Fibroblast of lung (primary cell): Measurements from ENCODE around the gene JAZF1. TPM values are rescaled to one million over a fixed set of nuclear protein-coding genes. Genes with fewer than 3 reads are reported as not detected.

Source experiments
- DNase-seq, 2 donors: peaks; one replicate each; pipeline versions ENCODE4 v3.0.0 to v3.0.0-alpha.2; 2010; ENCODE audit warnings: low read depth in 2 of 2
- H2AFZ ChIP-seq: 2 replicates; pipeline ENCODE4 v1.5.1; 2012; ENCODE audit warnings: low read length, control low read depth, inconsistent platforms
- H3K27ac ChIP-seq: 2 replicates; pipeline ENCODE4 v1.5.1; 2011; ENCODE audit warnings: low read length, control low read depth; ENCODE audit not compliant: insufficient read depth
- H3K27me3 ChIP-seq: 2 replicates; pipeline ENCODE4 v1.5.1; 2011; ENCODE audit warnings: mild to moderate bottlenecking, low read length; ENCODE audit not compliant: control insufficient read depth, insufficient read depth
- H3K36me3 ChIP-seq: 2 replicates; pipeline ENCODE4 v1.5.1; 2011; ENCODE audit warnings: low read length; ENCODE audit not compliant: control insufficient read depth, insufficient read depth
- H3K4me1 ChIP-seq: 2 replicates; pipeline ENCODE4 v1.5.1; 2011; ENCODE audit warnings: low read length; ENCODE audit not compliant: control insufficient read depth, insufficient read depth; ENCODE audit errors: extremely low read depth
- H3K4me2 ChIP-seq: 2 replicates; pipeline ENCODE4 v1.5.1; 2011; ENCODE audit warnings: low read length, control low read depth; ENCODE audit not compliant: insufficient read depth; ENCODE audit errors: extremely low read depth
- H3K4me3 ChIP-seq, 4 experiments: fragments of 200-600 bp in 1 of 4; sonication (generic) in 1 of 4; replicated peaks in 1 of 4; 2 replicates each; pipeline ENCODE4 v1.5.1; 2011 to 2016; ENCODE audit warnings: low read length in 4 of 4, low read depth in 3 of 4, mild to moderate bottlenecking in 3 of 4, control low read depth in 2 of 4, inconsistent platforms in 1 of 4, mixed read lengths in 1 of 4; ENCODE audit not compliant: insufficient read depth in 1 of 4; ENCODE audit errors: control extremely low read depth in 1 of 4
- H3K79me2 ChIP-seq: 2 replicates; pipeline ENCODE4 v1.5.1; 2012; ENCODE audit warnings: mild to moderate bottlenecking, low read length, inconsistent platforms; ENCODE audit not compliant: control insufficient read depth, insufficient read depth
- H3K9ac ChIP-seq: 2 replicates; pipeline ENCODE4 v1.5.1; 2011; ENCODE audit warnings: mild to moderate bottlenecking, low read length, control low read depth; ENCODE audit not compliant: insufficient read depth
- H3K9me3 ChIP-seq: 2 replicates; pipeline ENCODE4 v1.5.1; 2012; ENCODE audit warnings: low read depth, low read length; ENCODE audit not compliant: control insufficient read depth, insufficient read depth
- H4K20me1 ChIP-seq: 2 replicates; pipeline ENCODE4 v1.5.1; 2011; ENCODE audit warnings: low read length; ENCODE audit not compliant: control insufficient read depth, insufficient read depth; ENCODE audit errors: extremely low read depth
- EZH2 ChIP-seq: IDR thresholded peaks from 2 replicates; pipeline ENCODE4 v1.5.1; 2012; ENCODE audit warnings: low read length, control low read depth, mild to moderate bottlenecking; ENCODE audit errors: missing control alignments
- polyA plus RNA-seq, 2 donors: library from polyadenylated mRNA; depleted of rRNA in 1 of 2; stranded (reverse) in 1 of 2; unstranded in 1 of 2; fragments of >200 nt; gene quantifications; 2 replicates each; pipeline ENCODE4 v1.2.1, GENCODE V29; 2011 to 2012; ENCODE audit warnings: missing spikeins in 1 of 2
- total RNA-seq: library from RNA; depleted of rRNA; stranded (reverse); fragments of >200 nt; gene quantifications from 2 replicates; pipeline ENCODE4 v1.2.1, GENCODE V29; 2014
- TF ChIP-seq, protein P1 (sequence below), 2 donors: IDR thresholded peaks in 1 of 2; conservative IDR thresholded peaks in 1 of 2; 1 replicate in 1 of 2; 2 replicates in 1 of 2; pipeline ENCODE4 v1.5.1; 2011 to 2012; ENCODE audit warnings: low read length in 2 of 2, control low read depth in 1 of 2, inconsistent platforms in 1 of 2, low read depth in 1 of 2, mild to moderate bottlenecking in 1 of 2

Gene JAZF1
- total and polyA plus RNA-seq, 2 donors (not counting 1 experiment from before 2014, with no cell fraction given) = 9.1 to 9.3 TPM

DNA sequence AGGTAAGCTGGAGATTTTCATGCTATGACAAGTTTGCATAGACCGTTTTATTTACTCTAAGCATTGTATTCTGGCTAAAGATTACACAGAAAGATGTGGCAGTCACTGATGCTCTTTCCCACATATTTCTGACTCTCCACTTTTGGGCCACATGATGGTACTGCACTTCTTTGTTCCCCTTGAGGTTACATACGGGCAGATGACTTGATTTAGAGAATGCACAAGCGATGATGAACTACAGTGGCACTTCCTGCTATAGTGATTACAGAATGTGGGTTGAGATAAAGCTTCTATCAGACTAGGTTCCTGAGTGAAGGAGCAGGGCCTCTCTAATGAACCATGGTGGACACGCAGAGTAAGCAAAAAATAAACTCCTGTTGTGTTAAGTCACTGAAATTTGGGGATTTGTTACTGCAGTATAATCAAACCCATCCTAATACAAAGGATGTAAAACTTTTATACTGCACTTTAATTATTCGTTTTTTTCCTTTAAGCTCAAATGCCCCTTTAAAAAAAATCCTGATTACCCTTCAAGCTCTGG is 262.8 kb downstream of the JAZF1 start:
- TF ChIP-seq, protein P1, sequence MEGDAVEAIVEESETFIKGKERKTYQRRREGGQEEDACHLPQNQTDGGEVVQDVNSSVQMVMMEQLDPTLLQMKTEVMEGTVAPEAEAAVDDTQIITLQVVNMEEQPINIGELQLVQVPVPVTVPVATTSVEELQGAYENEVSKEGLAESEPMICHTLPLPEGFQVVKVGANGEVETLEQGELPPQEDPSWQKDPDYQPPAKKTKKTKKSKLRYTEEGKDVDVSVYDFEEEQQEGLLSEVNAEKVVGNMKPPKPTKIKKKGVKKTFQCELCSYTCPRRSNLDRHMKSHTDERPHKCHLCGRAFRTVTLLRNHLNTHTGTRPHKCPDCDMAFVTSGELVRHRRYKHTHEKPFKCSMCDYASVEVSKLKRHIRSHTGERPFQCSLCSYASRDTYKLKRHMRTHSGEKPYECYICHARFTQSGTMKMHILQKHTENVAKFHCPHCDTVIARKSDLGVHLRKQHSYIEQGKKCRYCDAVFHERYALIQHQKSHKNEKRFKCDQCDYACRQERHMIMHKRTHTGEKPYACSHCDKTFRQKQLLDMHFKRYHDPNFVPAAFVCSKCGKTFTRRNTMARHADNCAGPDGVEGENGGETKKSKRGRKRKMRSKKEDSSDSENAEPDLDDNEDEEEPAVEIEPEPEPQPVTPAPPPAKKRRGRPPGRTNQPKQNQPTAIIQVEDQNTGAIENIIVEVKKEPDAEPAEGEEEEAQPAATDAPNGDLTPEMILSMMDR (conservative IDR thresholded peaks at IDR 0.05 in 1 of 2, IDR thresholded peaks at IDR 0.05 in 1 of 2; ENCODE audit: low read depth in 1 of 2, low read length in 2 of 2) = no peak
- no peak for TF ChIP-seq EZH2
- Histone ChIP-seq H3K4me2 (no peak overlapping the region), H4K20me1 (no peaks in the 10 kb centered on the region), H3K36me3 (no peaks in the 10 kb centered on the region), H3K27ac (no peak overlapping the region), H3K4me1 (peaks cover 2% of the 10 kb centered on the region), H3K9ac (no peak overlapping the region), H2AFZ (no peak overlapping the region), H3K4me3 (no peak overlapping the region), H3K27me3 (no peaks in the 10 kb centered on the region), H3K79me2 (no peaks in the 10 kb centered on the region), H3K9me3 (no peaks in the 10 kb centered on the region)
- peak in 1 of 2 donors; percentile 87 for DNase-seq

DNA sequence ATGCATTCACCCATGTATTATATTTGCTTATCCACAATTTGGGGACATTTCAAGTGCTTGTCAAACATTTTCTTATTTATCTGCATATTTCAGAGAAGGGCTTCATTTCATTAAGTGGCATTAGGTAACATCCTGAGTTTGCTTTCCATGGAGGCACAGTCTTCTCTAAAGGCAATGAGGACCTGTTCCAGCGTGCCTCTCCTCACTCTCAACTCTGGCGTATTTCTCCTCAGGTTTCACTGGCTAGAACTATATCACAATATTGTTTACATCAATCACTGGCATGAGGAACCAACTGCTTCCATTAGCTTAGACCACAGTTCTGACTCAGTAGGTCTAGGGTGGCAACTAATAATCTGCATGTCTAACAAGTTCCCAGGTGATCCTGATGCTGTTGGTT is 263.5 kb downstream of the JAZF1 start:
- Histone ChIP-seq H3K79me2 (no peaks in the 10 kb centered on the region), H3K9ac (no peak overlapping the region), H2AFZ (no peak overlapping the region), H3K36me3 (no peaks in the 10 kb centered on the region), H4K20me1 (no peaks in the 10 kb centered on the region), H3K4me3 (no peak overlapping the region), H3K4me1 (peaks cover 2% of the 10 kb centered on the region), H3K27me3 (no peaks in the 10 kb centered on the region), H3K4me2 (no peak overlapping the region), H3K9me3 (no peaks in the 10 kb centered on the region), H3K27ac (no peak overlapping the region)
- DNase-seq = no peak
- no peak for TF ChIP-seq EZH2
- TF ChIP-seq, protein P1 (conservative IDR thresholded peaks at IDR 0.05 in 1 of 2, IDR thresholded peaks at IDR 0.05 in 1 of 2; ENCODE audit: low read depth in 1 of 2, low read length in 2 of 2) = no peak

DNA sequence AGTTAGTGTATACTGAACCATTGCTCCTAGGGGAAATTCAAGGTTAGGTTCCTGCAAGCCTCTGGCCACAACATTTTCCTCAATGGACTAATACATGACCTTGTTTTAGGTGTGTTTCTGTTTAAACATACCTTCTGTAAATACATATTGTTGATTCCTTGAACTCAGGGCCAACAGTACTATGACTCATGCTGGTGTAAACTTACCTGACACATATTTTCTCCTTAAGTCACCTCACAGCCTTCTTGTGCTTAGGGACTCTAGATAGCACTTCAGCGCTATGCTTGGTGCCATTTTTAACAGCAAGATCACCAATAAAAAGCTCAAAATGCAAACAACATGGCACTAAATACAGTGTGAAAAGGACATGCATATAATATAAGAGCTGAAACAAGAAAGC is 264.2 kb downstream of the JAZF1 start:
- H3K36me3 ChIP-seq = no peaks in the 10 kb centered on the region
- no peak overlapping the region for H2AFZ ChIP-seq
- H3K9ac ChIP-seq = no peak overlapping the region
- peaks cover 2% of the 10 kb centered on the region for H3K4me1 ChIP-seq
- H3K4me3 ChIP-seq = no peak overlapping the region
- H3K79me2 ChIP-seq = no peaks in the 10 kb centered on the region
- no peaks in the 10 kb centered on the region for H4K20me1 ChIP-seq
- TF ChIP-seq, protein P1 (conservative IDR thresholded peaks at IDR 0.05 in 1 of 2, IDR thresholded peaks at IDR 0.05 in 1 of 2; ENCODE audit: low read depth in 1 of 2, low read length in 2 of 2) = no peak
- no peak for TF ChIP-seq EZH2
- H3K27ac ChIP-seq = no peak overlapping the region
- no peaks in the 10 kb centered on the region for H3K9me3 ChIP-seq
- DNase-seq = no peak
- no peaks in the 10 kb centered on the region for H3K27me3 ChIP-seq
- H3K4me2 ChIP-seq = no peak overlapping the region
